SK-N-SH treated with all-trans-retinoic acid at 6 μM for 48 hours (cell line): ENCODE data around the gene PHLDB1.
A peak's percentile ranks its signal among the peaks of the same experiment; 100 is the strongest.

Experiments used
- ATAC-seq: fragments of 200-7000 bp; cut with Tn5 transposase; 3 replicates; pipeline ENCODE4 v1.9.1; 2020; ENCODE audit warnings: mild to moderate bottlenecking, moderate library complexity
- ARNTL ChIP-seq: fragments of 450-650 bp; formaldehyde crosslinking; IDR thresholded peaks from 2 replicates; pipeline ENCODE4 v1.5.0; 2020; ENCODE audit warnings: low read depth, mild to moderate bottlenecking, moderate library complexity, borderline replicate concordance
- BACH2 ChIP-seq: fragments of 250-450 bp; sonication (Bioruptor Pico); IDR thresholded peaks from 2 replicates; pipeline ENCODE4 v1.9.0; 2021; ENCODE audit warnings: mild to moderate bottlenecking, borderline replicate concordance
- CREB5 ChIP-seq: fragments of 250-450 bp; sonication (Bioruptor Pico); IDR thresholded peaks from 2 replicates; pipeline ENCODE4 v1.5.1; 2020; ENCODE audit warnings: low read depth, mild to moderate bottlenecking, moderate library complexity
- CSRNP3 ChIP-seq: fragments of 250-450 bp; sonication (Bioruptor Pico); IDR thresholded peaks from 2 replicates; pipeline ENCODE4 v1.5.1; 2021; ENCODE audit warnings: mild to moderate bottlenecking, moderate library complexity
- GLIS3 ChIP-seq: fragments of 250-450 bp; sonication (Bioruptor Pico); IDR thresholded peaks from 2 replicates; pipeline ENCODE4 v1.5.0; 2020; ENCODE audit warnings: mild to moderate bottlenecking, moderate library complexity
- ISL1 ChIP-seq: fragments of 250-450 bp; sonication (Bioruptor Pico); IDR thresholded peaks from 2 replicates; pipeline ENCODE4 v2.1.2; 2022; ENCODE audit warnings: mild to moderate bottlenecking, moderate library complexity
- OSR1 ChIP-seq: fragments of 250-450 bp; sonication (Bioruptor Pico); IDR thresholded peaks from 2 replicates; pipeline ENCODE4 v1.8.0; 2022; ENCODE audit warnings: moderate library complexity, mild to moderate bottlenecking, inconsistent platforms
- PATZ1 ChIP-seq: fragments of 250-450 bp; sonication (Bioruptor Pico); IDR thresholded peaks from 2 replicates; pipeline ENCODE4 v1.8.0; 2020; ENCODE audit warnings: mild to moderate bottlenecking, moderate library complexity, borderline replicate concordance
- PPARA ChIP-seq: fragments of 250-450 bp; sonication (Bioruptor Pico); IDR thresholded peaks from 2 replicates; pipeline ENCODE4 v1.5.0; 2020; ENCODE audit warnings: mild to moderate bottlenecking, borderline replicate concordance
- RARB ChIP-seq: fragments of 250-450 bp; sonication (Bioruptor Pico); IDR thresholded peaks from 2 replicates; pipeline ENCODE4 v1.8.0; 2021; ENCODE audit warnings: mild to moderate bottlenecking, moderate library complexity
- SNAI2 ChIP-seq: fragments of 250-450 bp; sonication (Bioruptor Pico); IDR thresholded peaks from 2 replicates; pipeline ENCODE4 v1.5.0; 2020; ENCODE audit warnings: mild to moderate bottlenecking, moderate library complexity
- TCF4 ChIP-seq: fragments of 250-450 bp; sonication (Bioruptor Pico); IDR thresholded peaks from 2 replicates; pipeline ENCODE4 v1.8.0; 2021; ENCODE audit warnings: mild to moderate bottlenecking, moderate library complexity, borderline replicate concordance
- TOX ChIP-seq: fragments of 250-450 bp; sonication (Bioruptor Pico); IDR thresholded peaks from 2 replicates; pipeline ENCODE4 v1.8.0; 2021; ENCODE audit warnings: mild to moderate bottlenecking, moderate library complexity, borderline replicate concordance
- TSHZ2 ChIP-seq: fragments of 250-450 bp; sonication (Bioruptor Pico); IDR thresholded peaks from 2 replicates; pipeline ENCODE4 v1.5.0; 2020; ENCODE audit warnings: mild to moderate bottlenecking, moderate library complexity
- ZC3H10 ChIP-seq: fragments of 250-450 bp; sonication (Bioruptor Pico); IDR thresholded peaks from 2 replicates; pipeline ENCODE4 v1.5.1; 2021; ENCODE audit warnings: mild to moderate bottlenecking, moderate library complexity
- ZFP3 ChIP-seq: fragments of 250-450 bp; sonication (Bioruptor Pico); IDR thresholded peaks from 2 replicates; pipeline ENCODE4 v1.5.0; 2020; ENCODE audit warnings: mild to moderate bottlenecking, moderate library complexity
- ZFP30 ChIP-seq: fragments of 450-650 bp; formaldehyde crosslinking; IDR thresholded peaks from 2 replicates; pipeline ENCODE4 v1.5.0; 2022; ENCODE audit warnings: mild to moderate bottlenecking, moderate library complexity
- ZNF70 ChIP-seq: fragments of 450-650 bp; formaldehyde crosslinking; IDR thresholded peaks from 2 replicates; pipeline ENCODE4 v1.5.0; 2020; ENCODE audit warnings: mild to moderate bottlenecking, moderate library complexity
- ZNF8 ChIP-seq: fragments of 450-650 bp; formaldehyde crosslinking; IDR thresholded peaks from 2 replicates; pipeline ENCODE4 v1.5.0; 2020; ENCODE audit warnings: mild to moderate bottlenecking, moderate library complexity

The PHLDB1 gene

GRCh38 chr11:118694185-118694584 is 86.8 kb downstream of the PHLDB1 start:
- TF ChIP-seq ZNF70 (CRISPR knock-in tag) (no peak), CSRNP3 (CRISPR knock-in tag) (no peak), PPARA (CRISPR knock-in tag) (no peak), PATZ1 (CRISPR knock-in tag) (no peak), RARB (CRISPR knock-in tag) (no peak), CREB5 (CRISPR knock-in tag) (no peak), TCF4 (CRISPR knock-in tag) (no peak), ISL1 (CRISPR knock-in tag) (no peak), OSR1 (CRISPR knock-in tag) (no peak), TOX (CRISPR knock-in tag) (no peak), TSHZ2 (CRISPR knock-in tag) (no peak)
- no peak for ATAC-seq

GRCh38 chr11:118694771-118695170 is 87.4 kb downstream of the PHLDB1 start:
- no peak for ATAC-seq
- TF ChIP-seq SNAI2: no peak
- no peak for TF ChIP-seq ZFP3
- no peak for TF ChIP-seq ZFP30 (CRISPR knock-in tag)
- no peak for TF ChIP-seq BACH2 (CRISPR knock-in tag)
- TF ChIP-seq, all 23 proteins: peak for 0

GRCh38 chr11:118696673-118697226 is 89.3 kb downstream of the PHLDB1 start:
- peak; percentile 35; the same call in 2 of the 3 replicates for ATAC-seq
- no peak for TF ChIP-seq SNAI2
- TF ChIP-seq TOX (CRISPR knock-in tag): no peak
- TF ChIP-seq ZNF8 (CRISPR knock-in tag): no peak
- no peak for TF ChIP-seq GLIS3 (CRISPR knock-in tag)
- TF ChIP-seq PATZ1 (CRISPR knock-in tag): no peak
- no peak for TF ChIP-seq ZFP30 (CRISPR knock-in tag)
- TF ChIP-seq ZC3H10 (CRISPR knock-in tag): no peak
- TF ChIP-seq CSRNP3 (CRISPR knock-in tag): no peak
- no peak for TF ChIP-seq ARNTL (CRISPR knock-in tag)
- TF ChIP-seq ISL1 (CRISPR knock-in tag): no peak
